HepG2 (cell line): ENCODE data around the gene GRIN2C. TPM values are rescaled to one million over a fixed set of nuclear protein-coding genes. Genes with fewer than 3 reads are reported as not detected.

Source experiments
- ADNP ChIP-seq: sonication (generic); formaldehyde crosslinking; IDR thresholded peaks from 2 replicates; pipeline ENCODE4 v1.4.0; 2020; ENCODE audit warnings: missing genetic modification reagents
- ATF2 ChIP-seq: sonication (generic); formaldehyde crosslinking; IDR thresholded peaks from 2 replicates; pipeline ENCODE4 v1.4.0; 2020; ENCODE audit warnings: missing genetic modification reagents
- CREB1 ChIP-seq, 2 experiments: fragments of 450-650 bp in 1 of 2; IDR thresholded peaks; 2 replicates each; pipeline ENCODE4 v1.6.1; 2016 to 2017; ENCODE audit warnings: control low read depth in 1 of 2, mild to moderate bottlenecking in 1 of 2, missing compliant biosample characterization in 1 of 2, missing genetic modification characterization in 1 of 2
- CREM ChIP-seq, 2 experiments: sonication (generic) in 1 of 2; formaldehyde crosslinking in 1 of 2; IDR thresholded peaks; 2 replicates each; pipeline versions ENCODE4 v1.4.0 to v1.6.1; 2016 to 2020; ENCODE audit warnings: antibody characterized with exemption in 1 of 2, mild to moderate bottlenecking in 1 of 2, missing genetic modification reagents in 1 of 2
- E2F2 ChIP-seq: sonication (generic); formaldehyde crosslinking; IDR thresholded peaks from 2 replicates; pipeline ENCODE4 v1.4.0; 2020; ENCODE audit warnings: missing genetic modification reagents, borderline replicate concordance
- FIP1L1 ChIP-seq: fragments of 200-400 bp; formaldehyde crosslinking; IDR thresholded peaks from 2 replicates; pipeline ENCODE4 v1.6.1; 2018; ENCODE audit warnings: low read depth, mild to moderate bottlenecking, low read length, moderate library complexity, borderline replicate concordance; ENCODE audit not compliant: insufficient read depth
- HMGA1 ChIP-seq: sonication (generic); formaldehyde crosslinking; conservative IDR thresholded peaks from 2 replicates; pipeline ENCODE4 v1.4.0; 2020; ENCODE audit warnings: missing genetic modification reagents
- HOXA3 ChIP-seq: sonication (generic); formaldehyde crosslinking; IDR thresholded peaks from 2 replicates; pipeline ENCODE4 v1.5.0; 2020; ENCODE audit warnings: missing genetic modification reagents
- NFE2L2 ChIP-seq: fragments of 150-350 bp; IDR thresholded peaks from 2 replicates; pipeline ENCODE4 v1.6.1; 2014; ENCODE audit warnings: low read length
- NR1H2 ChIP-seq: sonication (generic); formaldehyde crosslinking; IDR thresholded peaks from 2 replicates; pipeline ENCODE4 v1.8.1; 2022; ENCODE audit warnings: low read depth, missing genetic modification reagents, borderline replicate concordance
- POGZ ChIP-seq: sonication (generic); formaldehyde crosslinking; IDR thresholded peaks from 2 replicates; pipeline ENCODE4 v1.4.0; 2020; ENCODE audit warnings: mild to moderate bottlenecking, missing genetic modification reagents
- SCMH1 ChIP-seq: sonication (generic); formaldehyde crosslinking; IDR thresholded peaks from 2 replicates; pipeline ENCODE4 v1.9.0; 2021; ENCODE audit warnings: missing genetic modification reagents, mild to moderate bottlenecking, borderline replicate concordance
- SMAD9 ChIP-seq: sonication (generic); formaldehyde crosslinking; IDR thresholded peaks from 2 replicates; pipeline ENCODE4 v1.5.1; 2020; ENCODE audit warnings: mild to moderate bottlenecking, missing genetic modification reagents
- SNAPC5 ChIP-seq: sonication (generic); formaldehyde crosslinking; IDR thresholded peaks from 2 replicates; pipeline ENCODE4 v1.8.1; 2023; ENCODE audit warnings: mild to moderate bottlenecking, missing genetic modification reagents, borderline replicate concordance
- SUZ12 ChIP-seq: fragments of 150-350 bp; IDR thresholded peaks from 2 replicates; pipeline ENCODE4 v1.6.1; 2014; ENCODE audit warnings: low read depth, low read length
- TFAP4 ChIP-seq: sonication (generic); IDR thresholded peaks from 2 replicates; pipeline ENCODE4 v1.6.1; 2016; ENCODE audit warnings: low read depth, borderline replicate concordance
- THAP7 ChIP-seq: sonication (generic); formaldehyde crosslinking; IDR thresholded peaks from 2 replicates; pipeline ENCODE4 v1.8.1; 2023; ENCODE audit warnings: mild to moderate bottlenecking, missing genetic modification reagents
- UBTF ChIP-seq: sonication (generic); formaldehyde crosslinking; IDR thresholded peaks from 2 replicates; pipeline ENCODE4 v1.4.0; 2020; ENCODE audit warnings: mild to moderate bottlenecking, missing genetic modification reagents
- ZNF138 ChIP-seq: sonication (generic); formaldehyde crosslinking; IDR thresholded peaks from 2 replicates; pipeline ENCODE4 v1.5.0; 2020; ENCODE audit warnings: mild to moderate bottlenecking, low read depth, missing genetic modification reagents
- ZNF205 ChIP-seq: IDR thresholded peaks from 2 replicates; pipeline ENCODE4 v1.6.1; 2018; ENCODE audit warnings: missing biosample characterization, missing genetic modification reagents
- ZNF567 ChIP-seq: sonication (generic); formaldehyde crosslinking; IDR thresholded peaks from 2 replicates; pipeline ENCODE4 v1.8.1; 2023; ENCODE audit warnings: mild to moderate bottlenecking, missing genetic modification reagents, borderline replicate concordance
- ZNF577 ChIP-seq: sonication (generic); formaldehyde crosslinking; IDR thresholded peaks from 2 replicates; pipeline ENCODE4 v1.4.0; 2020; ENCODE audit warnings: mild to moderate bottlenecking, low read depth, missing genetic modification reagents, borderline replicate concordance
- ZNF777 ChIP-seq: sonication (generic); formaldehyde crosslinking; IDR thresholded peaks from 2 replicates; pipeline ENCODE4 v1.4.0; 2020; ENCODE audit warnings: missing genetic modification reagents
- polyA plus RNA-seq, 8 experiments: library from polyadenylated mRNA; depleted of rRNA in 3 of 8; stranded (reverse) in 7 of 8; unstranded in 1 of 8; fragments of >200 nt; fragmentation: Illumina TruSeq in 4 of 8; extraction: Trizol in 4 of 8; gene quantifications; 2 replicates each; pipeline versions ENCODE4 v1.2.1 to v1.2.3, GENCODE V29; 2011 to 2016; ENCODE audit warnings: low read depth in 4 of 8, missing spikeins in 1 of 8, mixed read lengths in 1 of 8; ENCODE audit not compliant: insufficient read depth in 1 of 8
- total RNA-seq, 5 experiments: library from RNA; depleted of rRNA; stranded (reverse); fragments of >200 nt; fragmentation: Illumina TruSeq; extraction: Trizol; gene quantifications; 2 replicates each; pipeline ENCODE4 v1.2.3, GENCODE V29; 2016; ENCODE audit warnings: low read depth in 1 of 5

The GRIN2C gene
- total and polyA plus RNA-seq, 2 of the 13 experiments (the other 11 are each of a cell fraction or from before 2014, with no cell fraction given) = 0.03 to 0.11 TPM

- TF ChIP-seq THAP7 (CRISPR knock-in tag) (no peak), SNAPC5 (CRISPR knock-in tag) (no peak), NR1H2 (no peak), ADNP (CRISPR knock-in tag) (no peak), HOXA3 (CRISPR knock-in tag) (peak; percentile 48; the same call in 1 of the 2 replicates), ZNF777 (CRISPR knock-in tag) (0 out of 2 replicates have a peak, but pooled peaks have one; percentile 26), CREM (IDR thresholded peaks at IDR 0.05) (no peak), CREM (CRISPR knock-in tag; IDR thresholded peaks at IDR 0.05) (no peak), NFE2L2 (no peak), ZNF138 (CRISPR knock-in tag) (no peak), SUZ12 (no peak), ZNF205 (no peak), ATF2 (CRISPR knock-in tag) (no peak), HMGA1 (CRISPR knock-in tag) (no peak), TFAP4 (peak; percentile 57; the same call in 1 of the 2 replicates), ZNF567 (no peak), SMAD9 (CRISPR knock-in tag) (no peak), UBTF (CRISPR knock-in tag) (0 out of 2 replicates have a peak, but pooled peaks have one; percentile 31), CREB1 (IDR thresholded peaks at IDR 0.05) (no peak), CREB1 (CRISPR knock-in tag; IDR thresholded peaks at IDR 0.05) (no peak), E2F2 (CRISPR knock-in tag) (no peak), POGZ (no peak), SCMH1 (CRISPR knock-in tag) (no peak), ZNF577 (CRISPR knock-in tag) (no peak), FIP1L1 (no peak)
These were observed 7.2 kb downstream of the GRIN2C start (continued) for GRCh38 chr17:74852237-74853047.
